B cell (primary cell): ENCODE measurements around the gene MNT. TPM values are rescaled to one million over a fixed set of nuclear protein-coding genes. Genes with fewer than 3 reads are reported as not detected.

Experiments
- ATAC-seq: fragments of 200-7000 bp; cut with Tn5 transposase; one replicate; pipeline ENCODE4 v1.10.0; 2021; ENCODE audit warnings: low read depth, mild to moderate bottlenecking, moderate number of reproducible peaks, moderate library complexity
- CTCF ChIA-PET: fragments of 350-600 bp; sonication (Branson Sonifier 250); formaldehyde crosslinking; loops from one replicate; lab custom pipeline; 2021; ENCODE audit warnings: antibody characterized with exemption, inconsistent platforms; lab: Charles Lee
- POLR2A ChIA-PET: fragments of 350-600 bp; sonication (Branson Sonifier 250); formaldehyde crosslinking; loops from one replicate; lab custom pipeline; 2021; ENCODE audit warnings: antibody characterized with exemption; lab: Charles Lee
- DNase-seq: peaks from one replicate; pipeline ENCODE4 v3.0.0; 2013
- H2AFZ ChIP-seq: 2 replicates; pipeline ENCODE4 v1.6.1; 2012; ENCODE audit warnings: mild to moderate bottlenecking, low read depth, low read length; ENCODE audit not compliant: insufficient read depth, poor library complexity, severe bottlenecking
- H3K27ac ChIP-seq, 2 donors: 1 replicate in 1 of 2; 2 replicates in 1 of 2; pipeline ENCODE4 v1.5.1; 2012 to 2013; ENCODE audit warnings: low read length in 2 of 2, mild to moderate bottlenecking in 2 of 2, moderate library complexity in 1 of 2
- H3K27me3 ChIP-seq, 4 experiments: fragments of 200-600 bp in 1 of 4; sonication (generic) in 1 of 4; replicated peaks in 1 of 4; 1 replicate in 2 of 4; 2 replicates in 2 of 4; pipeline versions ENCODE4 v1.6.1 to v1.7.0; 2013 to 2016; ENCODE audit warnings: low read length in 3 of 4, mild to moderate bottlenecking in 2 of 4, mixed read lengths in 1 of 4, moderate library complexity in 1 of 4; ENCODE audit not compliant: insufficient read depth in 4 of 4, control insufficient read depth in 3 of 4; ENCODE audit errors: control extremely low read depth in 1 of 4
- H3K36me3 ChIP-seq, 2 experiments: replicated peaks in 1 of 2; 1 replicate in 1 of 2; 2 replicates in 1 of 2; pipeline versions ENCODE4 v1.6.1 to v1.7.1; 2013; ENCODE audit warnings: low read length in 1 of 2; ENCODE audit not compliant: insufficient read depth in 2 of 2, control insufficient read depth in 1 of 2; ENCODE audit errors: control extremely low read depth in 1 of 2, extremely low read depth in 1 of 2
- H3K4me1 ChIP-seq, 2 donors: fragments of 200-600 bp in 1 of 2; sonication (generic) in 1 of 2; 1 replicate in 1 of 2; 2 replicates in 1 of 2; pipeline versions ENCODE4 v1.5.1 to v1.6.1; 2013 to 2017; ENCODE audit warnings: low read length in 2 of 2; ENCODE audit not compliant: control insufficient read depth in 2 of 2, insufficient read depth in 2 of 2
- H3K4me2 ChIP-seq: replicated peaks from 2 replicates; pipeline ENCODE3; 2012; ENCODE audit warnings: mild to moderate bottlenecking, low read depth, low read length; ENCODE audit not compliant: poor library complexity, severe bottlenecking
- H3K4me3 ChIP-seq, 5 experiments: fragments of 200-600 bp in 1 of 5; sonication (generic) in 1 of 5; 1 replicate in 3 of 5; 2 replicates in 2 of 5; pipeline versions ENCODE4 v1.5.1 to v1.7.0; 2011 to 2016; ENCODE audit warnings: low read length in 4 of 5, mild to moderate bottlenecking in 4 of 5, low read depth in 2 of 5, control low read depth in 1 of 5, moderate library complexity in 1 of 5; ENCODE audit not compliant: insufficient read depth in 1 of 5; ENCODE audit errors: control extremely low read depth in 1 of 5, extremely low read depth in 1 of 5
- H3K79me2 ChIP-seq: fragments of 200-600 bp; sonication (generic); one replicate; pipeline ENCODE4 v1.6.0; 2016; ENCODE audit warnings: low read length; ENCODE audit not compliant: control insufficient read depth, insufficient read depth
- H3K9ac ChIP-seq: fragments of 200-600 bp; sonication (generic); 2 replicates; pipeline ENCODE4 v1.6.1; 2017; ENCODE audit warnings: mild to moderate bottlenecking, low read length, moderate library complexity
- H3K9me3 ChIP-seq, 3 donors: one replicate each; pipeline versions ENCODE4 v1.6.1 to v1.7.1; 2013; ENCODE audit warnings: low read length in 2 of 3; ENCODE audit not compliant: control insufficient read depth in 2 of 3, insufficient read depth in 1 of 3; ENCODE audit errors: control extremely low read depth in 1 of 3
- H4K20me1 ChIP-seq: 2 replicates; pipeline ENCODE4 v1.6.0; 2012; ENCODE audit warnings: mild to moderate bottlenecking, low read length; ENCODE audit not compliant: insufficient read depth, control insufficient read depth, poor library complexity, severe bottlenecking
- H3K27ac Mint-ChIP-seq: one replicate; pipeline ENCODE4 v1.8.0; 2021; ENCODE audit warnings: mixed read lengths
- H3K27me3 Mint-ChIP-seq: one replicate; pipeline ENCODE4 v1.8.0; 2021; ENCODE audit warnings: mixed read lengths
- H3K4me1 Mint-ChIP-seq: one replicate; pipeline ENCODE4 v1.8.0; 2021; ENCODE audit warnings: mixed read lengths
- H3K4me3 Mint-ChIP-seq: one replicate; pipeline ENCODE4 v1.8.0; 2021; ENCODE audit warnings: mixed read lengths
- H3K9me3 Mint-ChIP-seq: one replicate; pipeline ENCODE4 v1.8.0; 2022; ENCODE audit warnings: mixed read lengths; ENCODE audit not compliant: insufficient read depth
- CTCF ChIP-seq: fragments of 200-600 bp; IDR thresholded peaks from one replicate; pipeline ENCODE4 v1.8.0; 2022; ENCODE audit warnings: antibody characterized with exemption, mild to moderate bottlenecking
- EZH2 ChIP-seq: IDR thresholded peaks from 2 replicates; pipeline ENCODE4 v1.6.1; 2012; ENCODE audit warnings: borderline replicate concordance, low read depth, mild to moderate bottlenecking, moderate library complexity, low read length; ENCODE audit not compliant: insufficient read depth, poor library complexity, severe bottlenecking
- WGBS: methylation state at CpG from one replicate; pipeline ENCODE4 v1.1.5; 2013; ENCODE audit warnings: missing lambda C conversion rate; ENCODE audit not compliant: insufficient coverage; 5-methylcytosine and 5-hydroxymethylcytosine counted together
- intact Hi-C: fragments of 100-400 bp; cut with micrococcal nuclease; formaldehyde crosslinking; loops from one replicate; pipeline ENCODE4 v1.10.0; 2022
- polyA plus RNA-seq: library from polyadenylated mRNA; depleted of rRNA; stranded (reverse); fragments of >200 nt; gene quantifications from 2 replicates; pipeline ENCODE4 v1.2.3, GENCODE V29; 2012
- total RNA-seq, 2 donors: library from RNA; stranded (reverse); fragments of 120-200 nt in 1 of 2; gene quantifications; 1 replicate in 1 of 2; 2 replicates in 1 of 2; pipeline versions ENCODE4 v1.2.3 to v1.2.4, GENCODE V29; 2013 to 2022

MNT gene
- total and polyA plus RNA-seq, 2 donors (not counting 1 experiment from before 2014, with no cell fraction given) = 20.0 to 68.5 TPM

GRCh38 chr17:2362016-2362415 is 38.8 kb downstream of the MNT start:
- no peaks in the 10 kb centered on the region for H3K27me3 Mint-ChIP-seq
- no peaks in the 10 kb centered on the region for H3K79me2 ChIP-seq
- H3K9me3 Mint-ChIP-seq = no peaks in the 10 kb centered on the region
- H3K27ac Mint-ChIP-seq = no peak overlapping the region
- H3K36me3 ChIP-seq = peaks cover 0 to 17% of the 10 kb centered on the region in 2 experiments
- TF ChIP-seq CTCF = no peak
- TF ChIP-seq EZH2 = no peak
- H3K27ac ChIP-seq = no peak overlapping the region
- H3K4me3 Mint-ChIP-seq = no peak overlapping the region
- H3K4me2 ChIP-seq = no peak overlapping the region
- H3K4me1 Mint-ChIP-seq = no peaks in the 10 kb centered on the region
- no peak for ATAC-seq
- ChIA-PET CTCF (no interaction called here), POLR2A (no interaction called here)
- no peaks in the 10 kb centered on the region for H3K4me1 ChIP-seq
- no peak for DNase-seq
- H3K9ac ChIP-seq = no peak overlapping the region
- no peak overlapping the region for H3K4me3 ChIP-seq
- peaks cover 3% of the 10 kb centered on the region for H4K20me1 ChIP-seq
- intact Hi-C loops = no loop called here
- no peaks in the 10 kb centered on the region for H3K9me3 ChIP-seq
- no peak overlapping the region for H2AFZ ChIP-seq
- H3K27me3 ChIP-seq = no peaks in the 10 kb centered on the region
- 99% methylated on average over 20 of the region's 20 CpGs for WGBS

DNA sequence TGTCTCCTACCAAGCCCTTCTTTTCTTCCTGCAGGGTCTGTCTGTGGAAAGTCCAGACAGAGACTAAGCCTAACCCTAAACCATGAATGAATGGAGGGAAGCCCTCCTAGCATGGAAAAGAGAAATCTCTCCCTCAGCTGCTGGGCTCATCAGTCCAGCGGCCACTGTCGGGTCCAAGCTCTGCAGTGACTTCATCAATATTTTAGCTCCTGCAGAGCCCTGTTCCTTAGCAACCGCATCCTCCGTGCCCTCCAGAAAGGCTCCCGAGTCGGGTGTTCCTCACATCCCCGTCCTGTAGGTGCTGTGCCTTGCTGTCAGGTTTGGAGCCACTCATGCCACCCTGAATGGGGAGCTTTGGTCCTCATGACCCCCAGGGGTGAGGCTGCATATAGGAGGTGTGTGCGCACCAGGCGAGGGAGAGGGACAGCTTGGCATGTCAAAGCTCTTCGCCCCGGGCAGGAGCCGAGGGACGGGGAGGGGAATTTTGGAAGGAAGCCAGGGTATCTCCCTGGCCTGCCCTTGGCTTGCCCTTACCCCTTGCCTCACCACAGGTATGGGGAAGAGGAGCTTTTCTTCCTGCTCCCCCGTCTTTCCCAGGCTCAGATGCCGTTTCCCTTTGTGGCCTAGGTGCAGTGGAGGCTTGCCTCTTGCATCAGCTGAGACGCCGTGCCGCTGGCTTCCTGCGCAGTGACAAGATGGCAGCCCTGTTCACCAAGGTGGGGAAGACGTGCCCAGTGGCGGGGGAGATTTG is 39.7 kb downstream of the MNT start:
- 97% methylated on average over 15 of the region's 21 CpGs for WGBS
- H3K27ac Mint-ChIP-seq = no peak overlapping the region
- no peaks in the 10 kb centered on the region for H3K27me3 ChIP-seq
- no peaks in the 10 kb centered on the region for H3K27me3 Mint-ChIP-seq
- peaks cover 6% of the 10 kb centered on the region for H4K20me1 ChIP-seq
- H3K4me3 Mint-ChIP-seq = no peak overlapping the region
- H3K4me2 ChIP-seq = no peak overlapping the region
- H3K4me1 ChIP-seq = no peaks in the 10 kb centered on the region
- H3K4me3 ChIP-seq = no peak overlapping the region
- ChIA-PET POLR2A (no interaction called here), CTCF (interaction anchor here (1.5 kb wide), 1 partner anchor 22 kb away, joined by 6 read pairs; no protein-coding TSS in a partner anchor)
- no peaks in the 10 kb centered on the region for H3K4me1 Mint-ChIP-seq
- H3K9me3 ChIP-seq = no peaks in the 10 kb centered on the region
- intact Hi-C loops = no loop called here
- H3K79me2 ChIP-seq = no peaks in the 10 kb centered on the region
- H3K9ac ChIP-seq = no peak overlapping the region
- no peak overlapping the region for H2AFZ ChIP-seq
- ATAC-seq (no peak), DNase-seq (no peak)
- H3K27ac ChIP-seq = no peak overlapping the region
- H3K36me3 ChIP-seq = peaks cover 0 to 17% of the 10 kb centered on the region in 2 experiments
- H3K9me3 Mint-ChIP-seq = no peaks in the 10 kb centered on the region
- no peak for TF ChIP-seq CTCF
- TF ChIP-seq EZH2 = no peak
